Astrocyte of the cerebellum (primary cell): ENCODE results near the gene SLC9A9.

ENCODE experiments used
- DNase-seq: peaks from one replicate; pipeline ENCODE4 v3.0.0-alpha.2; 2011; ENCODE audit warnings: low read depth
- H3K4me3 ChIP-seq: 2 replicates; pipeline ENCODE4 v1.5.1; 2011; ENCODE audit warnings: mild to moderate bottlenecking, low read depth, low read length, moderate library complexity
- CTCF ChIP-seq: IDR thresholded peaks from 2 replicates; pipeline ENCODE4 v1.5.1; 2012; ENCODE audit warnings: low read length, low read depth, moderate library complexity, mild to moderate bottlenecking; ENCODE audit errors: missing control alignments
- in situ Hi-C: cut with HindIII; loops from 2 replicates; pipeline ENCODE4 v1.10.0; 2017; ENCODE audit warnings: low sequenced_read_pairs

Gene SLC9A9

GRCh38 chr3:143831994-143832393 is 16.3 kb downstream of the SLC9A9 start:
- TF ChIP-seq CTCF: no peak
- H3K4me3 ChIP-seq: no peak overlapping the region
- DNase-seq: no peak
- in situ Hi-C loops: no loop called here

- in situ Hi-C loops: no loop called here
- peak; percentile 20 for DNase-seq
- no peak overlapping the region for H3K4me3 ChIP-seq
- TF ChIP-seq CTCF: no peak
These were observed 17.1 kb downstream of the SLC9A9 start for GRCh38 chr3:143831208-143831607.

- DNase-seq: no peak
- in situ Hi-C loops: no loop called here
These were observed 17.5 kb downstream of the SLC9A9 start for GRCh38 chr3:143830786-143831185.

GRCh38 chr3:143830063-143830462 is 18.2 kb downstream of the SLC9A9 start:
- DNase-seq: no peak

More at GRCh38 chr3:143830786-143831185, 17.5 kb downstream of the SLC9A9 start:
- TF ChIP-seq CTCF: no peak
- no peak overlapping the region for H3K4me3 ChIP-seq

GRCh38 chr3:143827425-143827824 is 20.8 kb downstream of the SLC9A9 start:
- no peak overlapping the region for H3K4me3 ChIP-seq
- no peak for TF ChIP-seq CTCF
- in situ Hi-C loops: no loop called here
- no peak for DNase-seq

More at GRCh38 chr3:143830063-143830462, 18.2 kb downstream of the SLC9A9 start:
- TF ChIP-seq CTCF: no peak
- H3K4me3 ChIP-seq: no peak overlapping the region
- in situ Hi-C loops: no loop called here

GRCh38 chr3:143826296-143826695 is 22.0 kb downstream of the SLC9A9 start:
- TF ChIP-seq CTCF: no peak
- no peak for DNase-seq
- in situ Hi-C loops: no loop called here
- H3K4me3 ChIP-seq: no peak overlapping the region

GRCh38 chr3:143825513-143825912 is 22.8 kb downstream of the SLC9A9 start:
- in situ Hi-C loops: no loop called here
- DNase-seq: no peak
- H3K4me3 ChIP-seq: no peak overlapping the region
- TF ChIP-seq CTCF: no peak
